Peyer's patch (tissue), 4 donors: ENCODE data around the gene IL4I1. TPM values are rescaled to one million over a fixed set of nuclear protein-coding genes. Genes with fewer than 3 reads are reported as not detected.

Source experiments
- DNase-seq, 3 donors: peaks; one replicate each; pipeline ENCODE4 v3.0.0-alpha.2; 2017 to 2019
- H3K27ac ChIP-seq, 4 donors: fragments of 200-600 bp; sonication (generic); one replicate each; pipeline ENCODE4 v1.5.1; 2016 to 2019
- H3K27me3 ChIP-seq, 2 donors: fragments of 200-600 bp; sonication (generic); one replicate each; pipeline ENCODE4 v1.5.1; 2019
- H3K36me3 ChIP-seq, 3 donors: fragments of 200-600 bp; sonication (generic); one replicate each; pipeline ENCODE4 v1.5.1; 2016 to 2019
- H3K4me1 ChIP-seq, 4 donors: fragments of 200-600 bp; sonication (generic); one replicate each; pipeline ENCODE4 v1.5.1; 2016 to 2019
- H3K4me3 ChIP-seq, 4 donors: fragments of 200-600 bp; sonication (generic); 1 replicate in 3 of 4; 2 replicates in 1 of 4; pipeline ENCODE4 v1.5.1; 2016 to 2019; ENCODE audit warnings: mild to moderate bottlenecking in 1 of 4
- H3K9me3 ChIP-seq, 4 donors: fragments of 200-600 bp; sonication (generic); one replicate each; pipeline ENCODE4 v1.5.1; 2016 to 2019; ENCODE audit warnings: mild to moderate bottlenecking in 1 of 4
- CTCF ChIP-seq, 6 experiments: fragments of 450-650 bp in 4 of 6; fragments of 200-600 bp in 2 of 6; sonication (generic) in 1 of 6; IDR thresholded peaks; one replicate each; pipeline ENCODE4 v1.5.1; 2017 to 2019; ENCODE audit warnings: antibody characterized with exemption in 6 of 6, mild to moderate bottlenecking in 3 of 6, moderate library complexity in 1 of 6
- POLR2A ChIP-seq, 2 donors: fragments of 450-650 bp; IDR thresholded peaks; one replicate each; pipeline ENCODE4 v1.5.1; 2017; ENCODE audit warnings: antibody characterized with exemption in 2 of 2, mild to moderate bottlenecking in 2 of 2, moderate library complexity in 2 of 2
- total RNA-seq, 4 donors: library from RNA; depleted of rRNA; stranded (reverse); fragments of >200 nt; gene quantifications; one replicate each; pipeline ENCODE4 v1.1.0, GENCODE V29; 2016

Gene IL4I1
- total RNA-seq, 4 donors from 2014 or later = not detected

GRCh38 chr19:49938662-49939061 lies 42.0 kb upstream of the IL4I1 start:
- DNase-seq = no peak

GRCh38 chr19:49937750-49938381 lies 41.2 kb upstream of the IL4I1 start:
- Histone ChIP-seq H3K27ac (no peak overlapping the region), H3K4me1 (peaks cover 0 to 7% (median 3%) of the 10 kb centered on the region in 4 donors), H3K36me3 (no peaks in the 10 kb centered on the region), H3K4me3 (no peak overlapping the region), H3K27me3 (no peaks in the 10 kb centered on the region), H3K9me3 (no peaks in the 10 kb centered on the region)
- no peak for TF ChIP-seq POLR2A (IDR thresholded peaks at IDR 0.05)
- peak; percentile 88 to 98 (median 92) for TF ChIP-seq CTCF (IDR thresholded peaks at IDR 0.05)
- DNase-seq = peak; percentile 64 to 86 (median 82)

More at GRCh38 chr19:49938662-49939061, 42.0 kb upstream of the IL4I1 start:
- Histone ChIP-seq H3K36me3 (no peaks in the 10 kb centered on the region), H3K9me3 (no peaks in the 10 kb centered on the region), H3K27me3 (no peaks in the 10 kb centered on the region), H3K27ac (no peak overlapping the region), H3K4me1 (peaks cover 0 to 7% (median 3%) of the 10 kb centered on the region in 4 donors), H3K4me3 (no peak overlapping the region)
- TF ChIP-seq CTCF (IDR thresholded peaks at IDR 0.05) (no peak), POLR2A (IDR thresholded peaks at IDR 0.05) (no peak)

- no peaks in the 10 kb centered on the region for H3K36me3 ChIP-seq
- H3K4me3 ChIP-seq = no peak overlapping the region
- H3K27ac ChIP-seq = no peak overlapping the region
- peaks cover 0 to 7% (median 3%) of the 10 kb centered on the region in 4 donors for H3K4me1 ChIP-seq
- no peak for DNase-seq
- H3K27me3 ChIP-seq = no peaks in the 10 kb centered on the region
- TF ChIP-seq CTCF (IDR thresholded peaks at IDR 0.05) = no peak
- no peak for TF ChIP-seq POLR2A (IDR thresholded peaks at IDR 0.05)
- no peaks in the 10 kb centered on the region for H3K9me3 ChIP-seq
Observed at GRCh38 chr19:49936549-49936948, 39.9 kb upstream of the IL4I1 start.

GRCh38 chr19:49933643-49934042 lies 37.0 kb upstream of the IL4I1 start:
- no peak for DNase-seq
- TF ChIP-seq CTCF (IDR thresholded peaks at IDR 0.05) = no peak
- TF ChIP-seq POLR2A (IDR thresholded peaks at IDR 0.05) = no peak
- no peaks in the 10 kb centered on the region for H3K27me3 ChIP-seq

GRCh38 chr19:49932731-49933131 lies 36.0 kb upstream of the IL4I1 start:
- Histone ChIP-seq H3K27me3 (no peaks in the 10 kb centered on the region), H3K4me3 (no peak overlapping the region), H3K27ac (no peak overlapping the region), H3K4me1 (peaks cover 0 to 18% (median 6%) of the 10 kb centered on the region in 4 donors), H3K9me3 (no peaks in the 10 kb centered on the region), H3K36me3 (no peaks in the 10 kb centered on the region)
- no peak for TF ChIP-seq CTCF (IDR thresholded peaks at IDR 0.05)
- no peak for TF ChIP-seq POLR2A (IDR thresholded peaks at IDR 0.05)
- DNase-seq = peak in 2 of 3 donors; percentile 37 to 62

More at GRCh38 chr19:49933643-49934042, 37.0 kb upstream of the IL4I1 start:
- H3K4me1 ChIP-seq = peaks cover 0 to 14% (median 6%) of the 10 kb centered on the region in 4 donors
- no peaks in the 10 kb centered on the region for H3K9me3 ChIP-seq
- H3K4me3 ChIP-seq = no peak overlapping the region
- H3K36me3 ChIP-seq = no peaks in the 10 kb centered on the region
- no peak overlapping the region for H3K27ac ChIP-seq
